Stimulated activated CD8-positive, alpha-beta memory T cell treated with anti-CD3 and anti-CD28 coated beads, Interleukin-4, amount 100 ng/mL, for 4 hours (primary cell): ENCODE results near the gene SDF2L1.
"Not testable (repeated sequence)": the region's sequence is repeated elsewhere in the genome, so short reads cannot be mapped to it uniquely, and the experiment has no call there.

Experiments used
- DNase-seq, 2 donors: peaks; one replicate each; pipeline ENCODE4 v3.0.0-alpha.2; 2020; ENCODE audit warnings: low read depth in 2 of 2, low spot score in 1 of 2

Gene SDF2L1

GRCh38 chr22:21660904-21661303 is 18.8 kb downstream of the SDF2L1 start:
- DNase-seq, result no peak

GRCh38 chr22:21661991-21662390 is 19.9 kb downstream of the SDF2L1 start:
- no peak for DNase-seq

DNA sequence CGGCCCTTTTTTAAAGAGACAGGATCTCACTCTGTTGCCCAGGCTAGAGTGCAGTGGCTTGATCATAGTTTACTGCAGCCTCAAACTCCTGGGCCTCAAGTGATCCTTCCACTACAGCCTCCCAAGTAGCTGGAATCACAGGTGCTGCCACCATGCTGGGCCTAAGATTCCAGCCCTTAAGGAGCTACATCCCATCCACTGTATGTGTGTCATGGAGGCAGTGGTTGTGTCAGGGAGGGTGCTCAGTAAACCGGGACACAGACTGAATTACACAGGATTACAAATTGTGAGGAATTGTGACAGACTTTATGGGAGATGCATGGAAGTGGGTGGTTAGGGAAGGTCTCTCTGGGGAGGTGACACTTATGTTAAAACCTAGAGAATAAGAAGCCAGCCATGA is 21.6 kb downstream of the SDF2L1 start:
- no peak for DNase-seq

- no peak for DNase-seq
Observed at GRCh38 chr22:21665047-21665851, 23.1 kb downstream of the SDF2L1 start.

GRCh38 chr22:21666786-21667185 is 24.7 kb downstream of the SDF2L1 start:
- DNase-seq, result no peak

- DNase-seq, result no peak
Observed at GRCh38 chr22:21669026-21669425, 26.9 kb downstream of the SDF2L1 start.

DNA sequence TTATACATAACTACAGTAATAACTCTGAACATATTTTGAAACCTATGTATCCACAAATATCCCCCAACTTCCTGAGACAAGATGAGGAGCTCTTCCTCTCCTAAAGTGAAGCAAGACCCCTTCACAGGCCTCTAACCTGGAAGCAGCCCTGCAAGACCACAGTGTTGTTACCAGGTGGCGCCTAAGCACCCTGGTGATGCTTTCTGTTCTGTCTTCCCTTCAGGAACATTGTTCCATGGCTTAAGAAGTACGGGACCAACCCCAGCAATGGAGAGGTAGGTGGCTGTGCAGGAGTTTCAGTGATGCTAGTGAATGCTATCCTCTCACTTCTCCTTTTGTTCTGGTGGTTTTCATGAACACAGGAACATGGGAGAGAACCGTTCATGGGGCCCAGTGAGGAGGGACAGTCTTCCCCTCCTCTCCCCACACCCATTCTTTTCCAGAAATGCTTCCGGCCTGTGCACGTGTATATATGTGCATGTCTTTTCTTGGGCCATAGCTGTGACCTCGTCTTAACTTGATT is 30.1 kb downstream of the SDF2L1 start:
- no peak for DNase-seq

DNA sequence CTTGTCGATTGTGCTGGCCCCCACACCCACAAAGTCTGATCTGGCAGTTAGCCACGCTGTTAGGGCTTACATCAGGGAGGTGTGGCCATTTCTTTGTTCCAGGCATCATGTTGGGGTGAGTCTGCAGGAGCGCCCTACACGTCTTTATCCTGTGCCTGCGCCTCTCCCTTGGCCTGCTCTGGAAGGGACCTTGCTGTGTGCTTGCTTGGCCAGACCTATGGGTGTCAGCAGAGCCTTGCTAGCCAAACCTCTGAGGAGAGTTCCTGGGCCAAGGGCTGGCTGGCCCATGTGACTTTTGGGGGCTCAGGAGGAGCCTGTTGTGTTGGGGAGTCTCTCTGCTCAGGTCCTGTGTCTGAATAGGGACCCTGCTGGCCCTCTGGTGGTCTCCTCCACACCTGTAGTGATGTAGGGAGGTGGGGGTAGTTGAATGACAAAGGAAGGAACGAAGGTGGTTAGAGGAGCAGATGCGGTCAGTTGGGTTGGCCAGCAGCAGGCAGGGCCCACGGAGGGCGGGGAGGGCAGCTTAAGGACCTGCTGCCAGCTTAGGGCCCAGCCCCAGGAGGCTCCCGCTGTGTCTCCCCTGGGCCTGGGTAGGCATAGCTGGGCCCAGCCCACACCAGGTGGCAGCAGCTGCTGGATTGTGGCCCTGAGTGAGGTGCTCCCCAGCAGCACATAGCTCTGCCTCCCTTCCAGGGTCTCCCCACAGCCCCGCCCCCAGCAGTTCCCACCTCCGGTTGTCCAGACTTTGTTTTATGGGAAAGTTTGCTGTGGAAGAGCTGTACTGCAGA is 31.6 kb downstream of the SDF2L1 start:
- no peak for DNase-seq

DNA sequence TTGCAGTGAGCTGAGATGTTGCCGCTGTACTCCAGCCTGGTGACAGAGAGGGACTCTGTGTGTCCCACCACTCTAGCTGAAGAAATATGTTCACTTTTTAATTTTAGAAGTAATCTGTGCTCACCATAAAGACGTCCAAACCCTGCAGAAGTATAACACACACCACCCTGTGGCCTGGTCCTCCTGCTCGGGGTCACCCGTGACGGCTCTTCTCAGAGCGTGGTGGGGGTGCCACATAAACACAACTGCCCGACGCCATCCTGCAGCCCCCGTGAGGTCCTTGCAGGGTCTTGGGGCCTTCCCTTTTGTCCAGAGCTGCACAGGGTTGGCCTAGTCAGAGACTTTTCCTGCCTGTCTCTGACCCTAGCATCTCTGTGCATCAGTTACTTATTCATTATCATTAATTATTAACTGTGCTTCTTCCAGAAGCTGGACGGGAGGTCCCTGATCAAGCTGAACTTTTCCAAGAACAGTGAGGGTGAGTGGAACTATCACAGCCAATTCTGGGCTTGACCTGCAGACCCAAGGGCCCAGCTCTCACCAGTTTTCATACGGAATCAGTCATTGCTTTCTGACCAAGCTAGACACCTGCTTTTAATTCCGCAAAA is 32.6 kb downstream of the SDF2L1 start:
- DNase-seq, result no peak

GRCh38 chr22:21677606-21678443 is 35.7 kb downstream of the SDF2L1 start:
- DNase-seq, result no peak

DNA sequence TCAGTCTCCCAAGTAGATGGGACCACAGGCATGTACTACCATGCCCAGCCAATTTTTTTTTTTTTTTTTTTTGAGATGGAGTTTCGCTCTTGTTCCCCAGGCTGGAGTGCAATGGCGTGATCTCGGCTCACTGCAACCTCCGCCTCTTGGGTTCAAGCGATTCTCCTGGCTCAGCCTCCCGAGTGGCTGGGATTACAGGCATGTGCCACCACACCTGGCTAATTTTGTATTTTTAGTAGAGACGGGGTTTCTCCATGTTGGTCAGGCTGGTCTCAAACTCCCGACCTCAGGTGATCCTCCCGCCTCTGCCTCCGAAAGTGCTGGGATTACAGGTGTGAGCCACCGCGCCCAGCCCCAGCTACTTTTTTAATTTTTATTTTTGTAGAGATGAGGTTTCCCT is 36.7 kb downstream of the SDF2L1 start:
- not testable (repeated sequence) for DNase-seq

GRCh38 chr22:21679383-21679782 is 37.3 kb downstream of the SDF2L1 start:
- no peak for DNase-seq

GRCh38 chr22:21680830-21681565 is 38.9 kb downstream of the SDF2L1 start:
- no peak for DNase-seq

- DNase-seq, result no peak
Observed at GRCh38 chr22:21681566-21682370, 39.7 kb downstream of the SDF2L1 start.

DNA sequence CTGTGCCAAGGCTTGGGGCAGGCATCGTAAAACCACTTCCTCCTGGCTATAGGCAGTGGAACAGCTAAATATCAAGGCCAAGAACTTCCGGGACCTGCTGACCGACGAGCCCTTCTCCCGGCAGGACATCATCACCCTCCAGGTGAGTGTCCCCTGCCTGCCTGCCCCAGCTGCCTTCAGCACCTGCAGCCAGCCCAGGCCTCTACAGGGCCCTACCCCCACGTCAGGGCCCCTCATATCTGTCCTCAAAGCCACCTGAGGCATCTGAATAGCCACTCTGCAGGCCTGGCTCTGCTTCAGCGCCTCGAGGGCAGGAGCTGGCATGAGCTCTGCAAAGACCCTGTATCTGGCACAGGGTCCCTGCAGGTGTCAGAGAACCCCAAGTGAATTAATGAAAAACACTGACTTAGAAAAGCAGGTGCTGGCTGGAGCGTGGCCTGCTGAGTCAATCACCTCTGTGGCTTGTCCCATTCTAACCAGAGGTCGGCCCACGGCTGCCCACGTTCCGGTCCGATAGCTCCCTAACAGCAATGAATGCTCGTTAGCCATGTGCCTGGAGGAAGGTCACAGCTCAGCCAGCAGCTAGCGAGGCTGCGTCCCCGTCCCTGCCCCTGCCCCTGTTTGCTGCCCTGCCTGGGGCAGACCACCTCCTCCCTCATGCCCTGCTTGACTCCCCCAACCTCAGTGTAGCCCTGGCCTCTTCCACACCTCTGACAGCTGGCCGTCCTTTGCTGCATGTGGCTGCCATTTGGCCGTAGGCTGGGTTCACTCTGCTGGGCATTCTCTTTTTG is 40.5 kb downstream of the SDF2L1 start:
- no peak for DNase-seq

- DNase-seq, result no peak
Observed at GRCh38 chr22:21683401-21683811, 41.3 kb downstream of the SDF2L1 start.

- no peak for DNase-seq
Observed at GRCh38 chr22:21684492-21685163, 42.5 kb downstream of the SDF2L1 start.

DNA sequence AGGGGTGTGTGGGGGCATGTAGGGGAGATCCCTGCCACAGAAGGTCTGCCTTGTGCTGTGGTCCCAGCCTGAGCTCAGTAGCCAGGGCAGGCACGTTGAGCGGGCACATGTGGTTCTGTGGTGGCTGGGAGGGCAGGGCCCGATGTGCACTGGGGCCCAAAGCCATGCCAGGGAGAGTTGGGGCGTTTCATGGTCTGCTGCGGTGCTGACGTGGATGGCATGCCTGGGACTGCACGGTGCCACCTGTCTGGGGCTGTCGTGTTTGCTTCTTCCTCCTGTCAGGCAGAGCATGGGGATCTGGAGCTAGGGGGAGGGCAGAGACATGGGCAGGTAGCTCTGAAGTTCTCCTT is 43.0 kb downstream of the SDF2L1 start:
- no peak for DNase-seq
